K562 (cell line): ENCODE measurements around the gene SLC38A10. TPM values are rescaled to one million over a fixed set of nuclear protein-coding genes. Genes with fewer than 3 reads are reported as not detected.
A peak's percentile ranks its signal among the peaks of the same experiment; 100 is the strongest.

Experiments used
- ATAC-seq: fragments of 200-7000 bp; cut with Tn5 transposase; 3 replicates; pipeline ENCODE4 v1.9.1; 2020; ENCODE audit warnings: moderate library complexity
- BruUV-seq: library from RNA; stranded (reverse); fragments of 400-500 nt; replicated peaks from 2 replicates; lab custom pipeline; 2021; lab: Mats Ljungman, UMichigan
- CTCF ChIA-PET: fragments of 300-600 bp; formaldehyde crosslinking; extraction: SDS; loops from one replicate; lab custom pipeline; 2021; ENCODE audit warnings: low intra/inter-chr PET ratio; lab: Yijun Ruan, JAX
- POLR2A ChIA-PET: fragments of 300-600, 350-650 bp; sonication (Branson Sonifier 250); formaldehyde crosslinking; extraction: SDS; loops from one replicate; lab custom pipeline; 2021; ENCODE audit warnings: antibody characterized with exemption, inconsistent platforms; lab: Yijun Ruan, JAX
- DNase-seq, 4 experiments: peaks; one replicate each; pipeline versions ENCODE4 v3.0.0 to v3.0.0-alpha.2; 2011 to 2018; ENCODE audit warnings: low spot score in 3 of 4, mixed read lengths in 3 of 4; ENCODE audit errors: extremely low read depth in 1 of 4
- FAIRE-seq: peaks from 2 replicates; lab custom pipeline; 2011; peaks lifted over from hg19 to GRCh38; lab: Jason Lieb, UNC
- H2AFZ ChIP-seq: 2 replicates; pipeline ENCODE4 v1.6.0; 2011; ENCODE audit warnings: low read depth, low read length, control low read depth, inconsistent platforms
- H3K27ac ChIP-seq: fragments of 200-600 bp; 3 replicates; pipeline ENCODE4 v1.8.0; 2011; ENCODE audit warnings: low read depth, mild to moderate bottlenecking, control low read depth, inconsistent platforms, low read length, moderate library complexity, mixed read lengths; ENCODE audit errors: extremely low read depth
- H3K27me3 ChIP-seq, 2 experiments: fragments of 300-600 bp in 1 of 2; 2 replicates in 1 of 2; 3 replicates in 1 of 2; pipeline versions ENCODE4 v1.6.0 to v1.8.0; 2011; ENCODE audit warnings: inconsistent platforms in 2 of 2, low read length in 2 of 2, mild to moderate bottlenecking in 1 of 2, mixed read lengths in 1 of 2, moderate library complexity in 1 of 2; ENCODE audit not compliant: control insufficient read depth in 2 of 2, insufficient read depth in 2 of 2
- H3K36me3 ChIP-seq: fragments of 300-600 bp; 3 replicates; pipeline ENCODE4 v1.8.0; 2011; ENCODE audit warnings: mild to moderate bottlenecking, low read length, inconsistent platforms; ENCODE audit not compliant: control insufficient read depth, insufficient read depth
- H3K4me1 ChIP-seq, 2 experiments: fragments of 200-600 bp in 1 of 2; replicated peaks in 1 of 2; 2 replicates in 1 of 2; 3 replicates in 1 of 2; pipeline versions ENCODE4 v1.5.1 to v1.8.0; 2011; ENCODE audit warnings: inconsistent platforms in 2 of 2, low read length in 2 of 2, mild to moderate bottlenecking in 1 of 2, mixed read lengths in 1 of 2, moderate library complexity in 1 of 2; ENCODE audit not compliant: control insufficient read depth in 2 of 2, insufficient read depth in 2 of 2
- H3K4me2 ChIP-seq: 2 replicates; pipeline ENCODE4 v1.6.1; 2011; ENCODE audit warnings: low read length, control low read depth, inconsistent platforms, mixed read lengths; ENCODE audit not compliant: insufficient read depth
- H3K4me3 ChIP-seq: fragments of 200-600 bp; sonication (generic), shearing (Covaris generic); 2 replicates; pipeline ENCODE4 v1.5.1; 2016; ENCODE audit warnings: control low read depth, inconsistent platforms
- H3K79me2 ChIP-seq: fragments of 200-600 bp; 3 replicates; pipeline ENCODE4 v1.8.0; 2011; ENCODE audit warnings: low read length, inconsistent platforms; ENCODE audit not compliant: control insufficient read depth, insufficient read depth
- H3K9ac ChIP-seq, 2 experiments: 2 replicates each; pipeline versions ENCODE4 v1.6.0 to v1.6.1; 2011; ENCODE audit warnings: low read depth in 2 of 2, low read length in 2 of 2, control low read depth in 1 of 2, inconsistent platforms in 1 of 2, mild to moderate bottlenecking in 1 of 2, mixed read lengths in 1 of 2; ENCODE audit not compliant: insufficient read depth in 1 of 2
- H3K9me1 ChIP-seq: one replicate; pipeline ENCODE4 v1.6.0; 2011; ENCODE audit warnings: inconsistent platforms, mild to moderate bottlenecking, low read length, moderate library complexity; ENCODE audit not compliant: control insufficient read depth, insufficient read depth
- H3K9me3 ChIP-seq: replicated peaks from 2 replicates; pipeline ENCODE4 v1.5.1; 2011; ENCODE audit warnings: low read depth, low read length, inconsistent platforms; ENCODE audit not compliant: control insufficient read depth, insufficient read depth
- H4K20me1 ChIP-seq: replicated peaks from 2 replicates; pipeline ENCODE4 v1.6.1; 2011; ENCODE audit warnings: low read length, inconsistent platforms, mixed read lengths; ENCODE audit not compliant: control insufficient read depth, insufficient read depth
- CREM ChIP-seq: IDR thresholded peaks from 2 replicates; pipeline ENCODE4 v1.6.1; 2014; ENCODE audit warnings: antibody characterized with exemption, low read depth
- ELF2 ChIP-seq: fragments of 250-450 bp; sonication (Bioruptor Pico); IDR thresholded peaks from 2 replicates; pipeline ENCODE4 v1.5.0; 2021; ENCODE audit warnings: mild to moderate bottlenecking
- POLR2G ChIP-seq: fragments of 200-400 bp; formaldehyde crosslinking; IDR thresholded peaks from 2 replicates; pipeline ENCODE4 v1.6.1; 2017; ENCODE audit warnings: low read depth, mild to moderate bottlenecking, antibody characterized with exemption, low read length, moderate library complexity
- SRSF3 ChIP-seq: fragments of 200-400 bp; formaldehyde crosslinking; IDR thresholded peaks from 2 replicates; pipeline ENCODE4 v1.6.1; 2016; ENCODE audit warnings: mild to moderate bottlenecking, low read length, moderate library complexity; ENCODE audit not compliant: insufficient read depth
- WGBS: fragments of 100-300 bp; shearing (Covaris generic); methylation state at CpG from one replicate; pipeline ENCODE4 v1.1.6; 2016; ENCODE audit warnings: low coverage, mixed read lengths; ENCODE audit not compliant: insufficient coverage; ENCODE audit errors: missing lambda C conversion rate; 5-methylcytosine and 5-hydroxymethylcytosine counted together
- in situ Hi-C: fragments of 300-500 bp; cut with MboI; formaldehyde crosslinking; loops from 4 replicates; pipeline ENCODE4 v1.15.0; 2018; ENCODE audit warnings: inconsistent platforms, mixed read lengths
- intact Hi-C: fragments of 100-400 bp; cut with micrococcal nuclease; formaldehyde crosslinking; loops from 2 replicates; pipeline ENCODE4 v1.14.2; 2022
- polyA plus RNA-seq, 8 experiments: library from polyadenylated mRNA; depleted of rRNA in 4 of 8; stranded (reverse) in 5 of 8; unstranded in 3 of 8; fragments of >200 nt; fragmentation: Nextera tagmentation in 2 of 8; fragmentation: Illumina TruSeq in 1 of 8; extraction: Ambion mirVana in 2 of 8; extraction: Trizol in 1 of 8; gene quantifications; 2 replicates each; pipeline versions ENCODE4 v1.2.1 to v1.2.3, GENCODE V29; 2011 to 2014; ENCODE audit warnings: inconsistent platforms in 1 of 8, missing spikeins in 1 of 8
- total RNA-seq, 7 experiments: library from RNA; depleted of rRNA in 6 of 7; stranded (reverse); fragments of >200 nt in 6 of 7; fragmentation: Illumina TruSeq in 2 of 7; extraction: Trizol in 2 of 7; gene quantifications; 2 replicates each; pipeline versions ENCODE4 v1.2.1 to v1.2.3, GENCODE V29; 2011 to 2021; ENCODE audit warnings: low replicate concordance in 1 of 7
- TF ChIP-seq, protein P1 (sequence below): sonication (generic); formaldehyde crosslinking; IDR thresholded peaks from 2 replicates; pipeline ENCODE4 v1.8.0; 2022; ENCODE audit warnings: missing genetic modification reagents, mild to moderate bottlenecking, moderate library complexity, borderline replicate concordance
- TF ChIP-seq, protein P2 (sequence below), 2 experiments: fragments of 450-650 bp; formaldehyde crosslinking in 1 of 2; IDR thresholded peaks; 2 replicates each; pipeline versions ENCODE4 v1.4.0 to v1.6.1; 2014 to 2020; ENCODE audit warnings: mild to moderate bottlenecking in 2 of 2, borderline replicate concordance in 1 of 2, low read depth in 1 of 2

The SLC38A10 gene
- total and polyA plus RNA-seq, 9 of the 15 experiments (the other 6 are each of a cell fraction or from before 2014, with no cell fraction given) = 0.45 to 54.2 (median 13.8) TPM

DNA sequence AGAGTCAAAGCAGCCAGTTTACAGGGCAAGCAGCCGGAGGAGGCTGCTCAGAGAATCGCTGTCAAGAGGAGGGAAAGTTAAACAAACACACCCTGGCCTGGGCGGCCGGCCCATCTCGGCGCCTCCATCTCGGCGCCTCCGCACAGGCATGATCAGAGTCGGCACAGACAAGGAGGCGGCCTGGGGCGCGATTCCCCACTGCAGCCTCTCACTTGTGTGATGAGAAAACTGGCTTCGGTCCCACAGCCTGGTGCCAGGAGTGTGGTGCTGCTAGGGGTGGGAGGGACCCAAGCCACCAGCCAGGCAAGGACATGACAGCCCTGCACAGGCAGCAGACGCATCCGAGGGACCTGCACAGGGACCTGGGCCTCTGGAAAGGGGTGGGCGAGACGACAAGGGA, 17.7 kb downstream of the SLC38A10 start:
- H3K9me3 ChIP-seq = no peaks in the 10 kb centered on the region
- peak; percentile 34; the same call in 1 of the 2 replicates for TF ChIP-seq POLR2G
- TF ChIP-seq, protein P1, sequence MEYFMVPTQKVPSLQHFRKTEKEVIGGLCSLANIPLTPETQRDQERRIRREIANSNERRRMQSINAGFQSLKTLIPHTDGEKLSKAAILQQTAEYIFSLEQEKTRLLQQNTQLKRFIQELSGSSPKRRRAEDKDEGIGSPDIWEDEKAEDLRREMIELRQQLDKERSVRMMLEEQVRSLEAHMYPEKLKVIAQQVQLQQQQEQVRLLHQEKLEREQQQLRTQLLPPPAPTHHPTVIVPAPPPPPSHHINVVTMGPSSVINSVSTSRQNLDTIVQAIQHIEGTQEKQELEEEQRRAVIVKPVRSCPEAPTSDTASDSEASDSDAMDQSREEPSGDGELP (CRISPR knock-in tag) = no peak
- TF ChIP-seq, all 486 proteins: peak for 1
- H3K27ac ChIP-seq = no peak overlapping the region
- ATAC-seq (no peak), FAIRE-seq (no peak), DNase-seq (no peak)
- H4K20me1 ChIP-seq = no peaks in the 10 kb centered on the region
- no peaks in the 10 kb centered on the region for H3K9me1 ChIP-seq
- no peak overlapping the region for H3K4me2 ChIP-seq
- in situ Hi-C loops (no loop called here), intact Hi-C loops (no loop called here)
- no peaks in the 10 kb centered on the region for H3K79me2 ChIP-seq
- BruUV-seq = no TSS peak
- H3K4me1 ChIP-seq = peaks cover 0 to 37% of the 10 kb centered on the region in 2 experiments; a peak in 2 of 5 replicates
- peaks cover 72% of the 10 kb centered on the region; the same call in 2 of the 3 replicates for H3K36me3 ChIP-seq
- 94% methylated on average over 15 of the region's 18 CpGs for WGBS
- no peak overlapping the region for H2AFZ ChIP-seq
- ChIA-PET POLR2A (no interaction called here), CTCF (no interaction called here)
- H3K4me3 ChIP-seq = no peak overlapping the region
- peak overlapping the region in 1 of 2 experiments; percentile 35; a peak in 1 of 4 replicates for H3K9ac ChIP-seq
- no peaks in the 10 kb centered on the region for H3K27me3 ChIP-seq

DNA sequence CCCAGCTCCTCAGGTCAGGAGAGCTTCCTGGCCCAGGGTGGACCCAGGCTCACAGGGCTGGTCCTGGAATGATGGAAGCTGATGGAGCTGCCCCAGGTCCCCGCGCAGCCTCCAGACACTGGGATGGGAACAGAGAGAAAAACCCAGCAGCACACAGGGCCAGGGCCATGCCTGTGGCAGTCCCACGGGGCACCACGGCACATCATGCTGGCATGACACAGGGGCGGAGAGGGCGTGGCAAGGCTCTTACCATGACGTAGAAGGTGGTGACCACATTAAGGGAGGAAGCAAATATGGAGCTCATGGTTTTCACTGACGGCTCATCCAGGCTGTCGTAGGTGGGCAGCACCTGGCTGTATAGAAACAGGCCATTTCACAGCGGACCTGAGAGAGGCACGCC, 18.3 kb downstream of the SLC38A10 start:
- Histone ChIP-seq H3K9me1 (no peaks in the 10 kb centered on the region), H3K79me2 (no peaks in the 10 kb centered on the region), H3K27me3 (no peaks in the 10 kb centered on the region), H3K36me3 (peaks cover 70% of the 10 kb centered on the region; the same call in 2 of the 3 replicates), H2AFZ (no peak overlapping the region), H4K20me1 (no peaks in the 10 kb centered on the region), H3K4me1 (peaks cover 0 to 32% of the 10 kb centered on the region in 2 experiments; a peak in 2 of 5 replicates), H3K4me3 (no peak overlapping the region), H3K9me3 (no peaks in the 10 kb centered on the region), H3K9ac (no peak overlapping the region), H3K27ac (no peak overlapping the region), H3K4me2 (no peak overlapping the region)
- FAIRE-seq (no peak), DNase-seq (no peak), ATAC-seq (no peak)
- ChIA-PET POLR2A (no interaction called here), CTCF (no interaction called here)
- intact Hi-C loops = no loop called here
- in situ Hi-C loops = no loop called here
- WGBS = 95% methylated on average over 9 of the region's 11 CpGs
- BruUV-seq = no TSS peak
- TF ChIP-seq SRSF3 = no peak
- TF ChIP-seq ELF2 = no peak
- no peak for TF ChIP-seq CREM
- TF ChIP-seq, protein P2, sequence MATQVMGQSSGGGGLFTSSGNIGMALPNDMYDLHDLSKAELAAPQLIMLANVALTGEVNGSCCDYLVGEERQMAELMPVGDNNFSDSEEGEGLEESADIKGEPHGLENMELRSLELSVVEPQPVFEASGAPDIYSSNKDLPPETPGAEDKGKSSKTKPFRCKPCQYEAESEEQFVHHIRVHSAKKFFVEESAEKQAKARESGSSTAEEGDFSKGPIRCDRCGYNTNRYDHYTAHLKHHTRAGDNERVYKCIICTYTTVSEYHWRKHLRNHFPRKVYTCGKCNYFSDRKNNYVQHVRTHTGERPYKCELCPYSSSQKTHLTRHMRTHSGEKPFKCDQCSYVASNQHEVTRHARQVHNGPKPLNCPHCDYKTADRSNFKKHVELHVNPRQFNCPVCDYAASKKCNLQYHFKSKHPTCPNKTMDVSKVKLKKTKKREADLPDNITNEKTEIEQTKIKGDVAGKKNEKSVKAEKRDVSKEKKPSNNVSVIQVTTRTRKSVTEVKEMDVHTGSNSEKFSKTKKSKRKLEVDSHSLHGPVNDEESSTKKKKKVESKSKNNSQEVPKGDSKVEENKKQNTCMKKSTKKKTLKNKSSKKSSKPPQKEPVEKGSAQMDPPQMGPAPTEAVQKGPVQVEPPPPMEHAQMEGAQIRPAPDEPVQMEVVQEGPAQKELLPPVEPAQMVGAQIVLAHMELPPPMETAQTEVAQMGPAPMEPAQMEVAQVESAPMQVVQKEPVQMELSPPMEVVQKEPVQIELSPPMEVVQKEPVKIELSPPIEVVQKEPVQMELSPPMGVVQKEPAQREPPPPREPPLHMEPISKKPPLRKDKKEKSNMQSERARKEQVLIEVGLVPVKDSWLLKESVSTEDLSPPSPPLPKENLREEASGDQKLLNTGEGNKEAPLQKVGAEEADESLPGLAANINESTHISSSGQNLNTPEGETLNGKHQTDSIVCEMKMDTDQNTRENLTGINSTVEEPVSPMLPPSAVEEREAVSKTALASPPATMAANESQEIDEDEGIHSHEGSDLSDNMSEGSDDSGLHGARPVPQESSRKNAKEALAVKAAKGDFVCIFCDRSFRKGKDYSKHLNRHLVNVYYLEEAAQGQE (IDR thresholded peaks at IDR 0.05; ENCODE audit: borderline replicate concordance) = no peak
- TF ChIP-seq, protein P2 (CRISPR knock-in tag; IDR thresholded peaks at IDR 0.05; ENCODE audit: low read depth) = no peak
